GM23338 (cell line): ENCODE results near the gene CBARP. TPM values are rescaled to one million over a fixed set of nuclear protein-coding genes. Genes with fewer than 3 reads are reported as not detected.
A peak's percentile ranks its signal among the peaks of the same experiment; 100 is the strongest.

Source experiments
- ATAC-seq: fragments of 200-7000 bp; cut with Tn5 transposase; 3 replicates; pipeline ENCODE4 v1.9.1; 2020
- DNase-seq: peaks from one replicate; pipeline ENCODE4 v3.0.0-alpha.2; 2015; ENCODE audit warnings: low spot score
- H2AFZ ChIP-seq: fragments of 200-600 bp; sonication (generic); 2 replicates; pipeline ENCODE4 v1.8.0; 2016; ENCODE audit warnings: antibody characterized with exemption, mild to moderate bottlenecking, moderate library complexity
- H3F3A ChIP-seq: fragments of 200-600 bp; sonication (generic); replicated peaks from 2 replicates; pipeline ENCODE4 v1.8.0; 2017; ENCODE audit warnings: antibody characterized with exemption, mixed run types, low read depth
- H3K27ac ChIP-seq: fragments of 200-600 bp; sonication (generic); 2 replicates; pipeline ENCODE4 v1.6.1; 2016; ENCODE audit warnings: low read depth
- H3K27me3 ChIP-seq: fragments of 200-600 bp; sonication (generic); 2 replicates; pipeline ENCODE4 v1.8.0; 2016; ENCODE audit warnings: mild to moderate bottlenecking, mixed run types, moderate library complexity; ENCODE audit not compliant: insufficient read depth
- H3K36me3 ChIP-seq: fragments of 200-600 bp; sonication (generic); 2 replicates; pipeline ENCODE4 v1.8.0; 2016; ENCODE audit warnings: mild to moderate bottlenecking; ENCODE audit not compliant: insufficient read depth
- H3K4me1 ChIP-seq: fragments of 200-600 bp; sonication (generic); 2 replicates; pipeline ENCODE4 v1.8.0; 2016; ENCODE audit warnings: mild to moderate bottlenecking, moderate library complexity; ENCODE audit not compliant: insufficient read depth
- H3K4me2 ChIP-seq: fragments of 200-600 bp; sonication (generic); 2 replicates; pipeline ENCODE4 v1.7.1; 2017; ENCODE audit warnings: mixed run types
- H3K4me3 ChIP-seq: fragments of 200-600 bp; sonication (generic); 2 replicates; pipeline ENCODE4 v1.6.1; 2016; ENCODE audit warnings: mixed run types
- H3K79me2 ChIP-seq: fragments of 200-600 bp; sonication (generic); replicated peaks from 2 replicates; pipeline ENCODE4 v1.8.0; 2017; ENCODE audit warnings: mild to moderate bottlenecking; ENCODE audit not compliant: insufficient read depth
- H3K9me2 ChIP-seq: fragments of 200-600 bp; sonication (generic); 2 replicates; pipeline ENCODE4 v1.8.0; 2017; ENCODE audit not compliant: insufficient read depth
- H4K20me1 ChIP-seq: fragments of 200-600 bp; sonication (generic); replicated peaks from 2 replicates; pipeline ENCODE4 v1.8.0; 2017; ENCODE audit warnings: mild to moderate bottlenecking; ENCODE audit not compliant: insufficient read depth
- H3K27ac Mint-ChIP-seq: 2 replicates; pipeline ENCODE4 v1.8.0; 2020; ENCODE audit warnings: inconsistent platforms, mild to moderate bottlenecking, moderate library complexity, mixed read lengths
- H3K27me3 Mint-ChIP-seq: 3 replicates; pipeline ENCODE4 v1.8.0; 2022; ENCODE audit warnings: low read depth, mild to moderate bottlenecking, moderate library complexity, mixed read lengths, inconsistent platforms; ENCODE audit not compliant: insufficient read depth, poor library complexity
- H3K36me3 Mint-ChIP-seq: 3 replicates; pipeline ENCODE4 v1.8.0; 2021; ENCODE audit warnings: low read depth, mild to moderate bottlenecking, inconsistent platforms, moderate library complexity, mixed read lengths
- H3K4me1 Mint-ChIP-seq: 3 replicates; pipeline ENCODE4 v1.8.0; 2020; ENCODE audit warnings: mild to moderate bottlenecking, inconsistent platforms, mixed read lengths
- H3K4me3 Mint-ChIP-seq: 3 replicates; pipeline ENCODE4 v1.8.0; 2021; ENCODE audit warnings: moderate library complexity, mild to moderate bottlenecking, inconsistent platforms, mixed read lengths
- H3K9me3 Mint-ChIP-seq: 3 replicates; pipeline ENCODE4 v1.8.0; 2020; ENCODE audit warnings: moderate library complexity, mild to moderate bottlenecking, inconsistent platforms, mixed read lengths
- CREB1 ChIP-seq: fragments of 250-450 bp; sonication (Bioruptor Pico); IDR thresholded peaks from 2 replicates; pipeline ENCODE4 v1.5.0; 2020; ENCODE audit warnings: low read depth, mild to moderate bottlenecking, moderate library complexity
- EZH2phosphoT487 ChIP-seq: fragments of 200-600 bp; sonication (generic); IDR thresholded peaks from one replicate; pipeline ENCODE4 v1.8.1; 2018; ENCODE audit warnings: antibody characterized with exemption; ENCODE audit not compliant: unreplicated experiment
- NANOG ChIP-seq: IDR thresholded peaks from 2 replicates; pipeline ENCODE4 v1.6.1; 2016; ENCODE audit warnings: antibody characterized with exemption, borderline replicate concordance
- STAT1 ChIP-seq: IDR thresholded peaks from one replicate; pipeline ENCODE4 v1.6.1; 2016; ENCODE audit warnings: antibody characterized with exemption; ENCODE audit not compliant: unreplicated experiment
- ZNF331 ChIP-seq: fragments of 250-450 bp; sonication (Bioruptor Pico); IDR thresholded peaks from 2 replicates; pipeline ENCODE4 v1.5.0; 2020; ENCODE audit warnings: low read depth, mild to moderate bottlenecking, moderate library complexity
- polyA plus RNA-seq: library from polyadenylated mRNA; unstranded; fragments of >200 nt; fragmentation: Nextera tagmentation; extraction: Ambion mirVana; gene quantifications from 2 replicates; pipeline ENCODE4 v1.2.1, GENCODE V29; 2016
- total RNA-seq: library from RNA; depleted of rRNA; stranded (reverse); fragments of >200 nt; shearing (Covaris generic); gene quantifications from 2 replicates; pipeline ENCODE4 v1.2.3, GENCODE V29; 2014
- TF ChIP-seq, protein P1 (sequence below), 2 experiments: fragments of 200-600 bp in 1 of 2; sonication (generic) in 1 of 2; conservative IDR thresholded peaks; 2 replicates each; pipeline versions ENCODE4 v1.5.1 to v1.6.1; 2016 to 2017; ENCODE audit warnings: antibody characterized with exemption in 2 of 2, low read depth in 2 of 2, mild to moderate bottlenecking in 2 of 2, moderate library complexity in 1 of 2
- TF ChIP-seq, protein P2 (sequence below): fragments of 250-450 bp; sonication (Bioruptor Pico); IDR thresholded peaks from 2 replicates; pipeline ENCODE4 v1.5.0; 2020; ENCODE audit warnings: mild to moderate bottlenecking, moderate library complexity

Gene CBARP
- total and polyA plus RNA-seq, 2 experiments from 2014 or later = 2.0 to 14.1 TPM

GRCh38 chr19:1261538-1261797, 23.7 kb upstream of the CBARP start:
- peak; percentile 88 for DNase-seq
- Histone ChIP-seq H3K79me2 (peaks cover 14% of the 10 kb centered on the region), H3K9me2 (no peaks in the 10 kb centered on the region), H3K4me3 (peak overlapping the region; percentile 95), H3K27ac (peak overlapping the region; percentile 92), H3K4me2 (peak overlapping the region; percentile 100), H3K27me3 (no peaks in the 10 kb centered on the region), H3K4me1 (peaks cover 61% of the 10 kb centered on the region), H3F3A (peaks cover 65% of the 10 kb centered on the region), H2AFZ (no peak overlapping the region), H3K36me3 (0 out of 2 replicates have a peak, but pooled peaks cover 2% of the 10 kb centered on the region), H4K20me1 (peaks cover 20% of the 10 kb centered on the region)
- peaks cover 60% of the 10 kb centered on the region for H3K4me1 Mint-ChIP-seq
- peak; percentile 3 for ATAC-seq
- peaks cover 38% of the 10 kb centered on the region for H3K27me3 Mint-ChIP-seq
- peaks cover 34% of the 10 kb centered on the region for H3K36me3 Mint-ChIP-seq
- peak overlapping the region; percentile 94 for H3K27ac Mint-ChIP-seq
- TF ChIP-seq, protein P1, sequence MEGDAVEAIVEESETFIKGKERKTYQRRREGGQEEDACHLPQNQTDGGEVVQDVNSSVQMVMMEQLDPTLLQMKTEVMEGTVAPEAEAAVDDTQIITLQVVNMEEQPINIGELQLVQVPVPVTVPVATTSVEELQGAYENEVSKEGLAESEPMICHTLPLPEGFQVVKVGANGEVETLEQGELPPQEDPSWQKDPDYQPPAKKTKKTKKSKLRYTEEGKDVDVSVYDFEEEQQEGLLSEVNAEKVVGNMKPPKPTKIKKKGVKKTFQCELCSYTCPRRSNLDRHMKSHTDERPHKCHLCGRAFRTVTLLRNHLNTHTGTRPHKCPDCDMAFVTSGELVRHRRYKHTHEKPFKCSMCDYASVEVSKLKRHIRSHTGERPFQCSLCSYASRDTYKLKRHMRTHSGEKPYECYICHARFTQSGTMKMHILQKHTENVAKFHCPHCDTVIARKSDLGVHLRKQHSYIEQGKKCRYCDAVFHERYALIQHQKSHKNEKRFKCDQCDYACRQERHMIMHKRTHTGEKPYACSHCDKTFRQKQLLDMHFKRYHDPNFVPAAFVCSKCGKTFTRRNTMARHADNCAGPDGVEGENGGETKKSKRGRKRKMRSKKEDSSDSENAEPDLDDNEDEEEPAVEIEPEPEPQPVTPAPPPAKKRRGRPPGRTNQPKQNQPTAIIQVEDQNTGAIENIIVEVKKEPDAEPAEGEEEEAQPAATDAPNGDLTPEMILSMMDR (conservative IDR thresholded peaks at IDR 0.05; ENCODE audit: low read depth in 2 of 2) = peak; percentile 35 to 39
- no peak for TF ChIP-seq NANOG
- H3K4me3 Mint-ChIP-seq = peak overlapping the region; percentile 92
- no peaks in the 10 kb centered on the region; the same call in 1 of the 3 replicates for H3K9me3 Mint-ChIP-seq

DNA sequence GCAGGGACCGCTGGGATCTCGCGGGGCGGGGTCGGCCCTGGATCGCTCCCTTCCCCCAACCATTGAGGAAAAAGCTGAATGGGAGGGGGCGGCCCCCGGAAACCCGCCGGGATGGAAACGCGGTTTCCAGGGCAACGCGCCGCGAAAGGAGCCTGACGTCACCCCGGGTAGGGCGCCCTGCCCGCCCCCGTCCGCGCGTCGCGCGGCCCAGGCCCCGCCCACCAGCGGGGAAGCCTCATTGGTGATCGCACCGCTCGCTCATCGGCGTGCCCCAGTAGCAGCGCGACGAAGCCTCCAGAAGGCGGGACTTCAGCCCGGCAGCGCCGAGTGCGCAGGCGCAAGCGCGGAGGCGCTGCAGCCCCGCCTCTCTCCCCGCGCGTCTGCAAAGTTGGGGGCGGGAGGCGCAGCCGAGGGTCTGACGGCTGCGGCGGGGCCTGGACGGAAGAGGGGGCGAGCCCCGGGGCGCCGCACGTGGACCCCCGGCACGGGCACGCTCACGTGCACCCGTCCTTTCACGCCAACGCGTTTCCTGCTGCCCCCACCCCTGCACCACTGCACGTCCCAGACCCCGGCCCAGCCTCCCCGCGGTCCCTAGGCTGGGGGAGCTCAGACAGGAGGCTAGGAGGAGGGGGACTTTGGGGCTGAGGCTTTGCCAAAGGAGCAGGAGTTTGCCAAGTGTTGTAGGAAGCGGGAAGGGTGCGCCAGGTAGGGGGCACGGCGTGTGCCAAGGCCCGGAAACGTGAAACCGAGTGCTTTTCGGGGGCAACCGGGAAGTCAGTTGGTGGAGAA, 23.1 kb upstream of the CBARP start:
- Histone ChIP-seq H3F3A (peaks cover 69% of the 10 kb centered on the region), H3K36me3 (peaks cover 7% of the 10 kb centered on the region), H2AFZ (0 out of 2 replicates have a peak overlapping the region, but pooled peaks have one; percentile 52), H3K4me1 (peaks cover 61% of the 10 kb centered on the region), H3K27me3 (no peaks in the 10 kb centered on the region), H3K4me2 (peak overlapping the region; percentile 100), H3K79me2 (peaks cover 14% of the 10 kb centered on the region), H3K9me2 (no peaks in the 10 kb centered on the region), H4K20me1 (peaks cover 20% of the 10 kb centered on the region), H3K4me3 (peak overlapping the region; percentile 95), H3K27ac (peak overlapping the region; percentile 94)
- peaks cover 39% of the 10 kb centered on the region for H3K36me3 Mint-ChIP-seq
- H3K27ac Mint-ChIP-seq = peak overlapping the region; percentile 94
- H3K4me1 Mint-ChIP-seq = peaks cover 65% of the 10 kb centered on the region
- peak overlapping the region; percentile 92 for H3K4me3 Mint-ChIP-seq
- no peaks in the 10 kb centered on the region; the same call in 1 of the 3 replicates for H3K9me3 Mint-ChIP-seq
- peaks cover 38% of the 10 kb centered on the region for H3K27me3 Mint-ChIP-seq
- ATAC-seq (peak; percentile 49), DNase-seq (peak; percentile 97)
- TF ChIP-seq, protein P1 (conservative IDR thresholded peaks at IDR 0.05; ENCODE audit: low read depth in 2 of 2) = no peak
- TF ChIP-seq EZH2phosphoT487 (no peak), ZNF331 (no peak), STAT1 (no peak), CREB1 (CRISPR knock-in tag) (peak; percentile 93)
- TF ChIP-seq, protein P2, sequence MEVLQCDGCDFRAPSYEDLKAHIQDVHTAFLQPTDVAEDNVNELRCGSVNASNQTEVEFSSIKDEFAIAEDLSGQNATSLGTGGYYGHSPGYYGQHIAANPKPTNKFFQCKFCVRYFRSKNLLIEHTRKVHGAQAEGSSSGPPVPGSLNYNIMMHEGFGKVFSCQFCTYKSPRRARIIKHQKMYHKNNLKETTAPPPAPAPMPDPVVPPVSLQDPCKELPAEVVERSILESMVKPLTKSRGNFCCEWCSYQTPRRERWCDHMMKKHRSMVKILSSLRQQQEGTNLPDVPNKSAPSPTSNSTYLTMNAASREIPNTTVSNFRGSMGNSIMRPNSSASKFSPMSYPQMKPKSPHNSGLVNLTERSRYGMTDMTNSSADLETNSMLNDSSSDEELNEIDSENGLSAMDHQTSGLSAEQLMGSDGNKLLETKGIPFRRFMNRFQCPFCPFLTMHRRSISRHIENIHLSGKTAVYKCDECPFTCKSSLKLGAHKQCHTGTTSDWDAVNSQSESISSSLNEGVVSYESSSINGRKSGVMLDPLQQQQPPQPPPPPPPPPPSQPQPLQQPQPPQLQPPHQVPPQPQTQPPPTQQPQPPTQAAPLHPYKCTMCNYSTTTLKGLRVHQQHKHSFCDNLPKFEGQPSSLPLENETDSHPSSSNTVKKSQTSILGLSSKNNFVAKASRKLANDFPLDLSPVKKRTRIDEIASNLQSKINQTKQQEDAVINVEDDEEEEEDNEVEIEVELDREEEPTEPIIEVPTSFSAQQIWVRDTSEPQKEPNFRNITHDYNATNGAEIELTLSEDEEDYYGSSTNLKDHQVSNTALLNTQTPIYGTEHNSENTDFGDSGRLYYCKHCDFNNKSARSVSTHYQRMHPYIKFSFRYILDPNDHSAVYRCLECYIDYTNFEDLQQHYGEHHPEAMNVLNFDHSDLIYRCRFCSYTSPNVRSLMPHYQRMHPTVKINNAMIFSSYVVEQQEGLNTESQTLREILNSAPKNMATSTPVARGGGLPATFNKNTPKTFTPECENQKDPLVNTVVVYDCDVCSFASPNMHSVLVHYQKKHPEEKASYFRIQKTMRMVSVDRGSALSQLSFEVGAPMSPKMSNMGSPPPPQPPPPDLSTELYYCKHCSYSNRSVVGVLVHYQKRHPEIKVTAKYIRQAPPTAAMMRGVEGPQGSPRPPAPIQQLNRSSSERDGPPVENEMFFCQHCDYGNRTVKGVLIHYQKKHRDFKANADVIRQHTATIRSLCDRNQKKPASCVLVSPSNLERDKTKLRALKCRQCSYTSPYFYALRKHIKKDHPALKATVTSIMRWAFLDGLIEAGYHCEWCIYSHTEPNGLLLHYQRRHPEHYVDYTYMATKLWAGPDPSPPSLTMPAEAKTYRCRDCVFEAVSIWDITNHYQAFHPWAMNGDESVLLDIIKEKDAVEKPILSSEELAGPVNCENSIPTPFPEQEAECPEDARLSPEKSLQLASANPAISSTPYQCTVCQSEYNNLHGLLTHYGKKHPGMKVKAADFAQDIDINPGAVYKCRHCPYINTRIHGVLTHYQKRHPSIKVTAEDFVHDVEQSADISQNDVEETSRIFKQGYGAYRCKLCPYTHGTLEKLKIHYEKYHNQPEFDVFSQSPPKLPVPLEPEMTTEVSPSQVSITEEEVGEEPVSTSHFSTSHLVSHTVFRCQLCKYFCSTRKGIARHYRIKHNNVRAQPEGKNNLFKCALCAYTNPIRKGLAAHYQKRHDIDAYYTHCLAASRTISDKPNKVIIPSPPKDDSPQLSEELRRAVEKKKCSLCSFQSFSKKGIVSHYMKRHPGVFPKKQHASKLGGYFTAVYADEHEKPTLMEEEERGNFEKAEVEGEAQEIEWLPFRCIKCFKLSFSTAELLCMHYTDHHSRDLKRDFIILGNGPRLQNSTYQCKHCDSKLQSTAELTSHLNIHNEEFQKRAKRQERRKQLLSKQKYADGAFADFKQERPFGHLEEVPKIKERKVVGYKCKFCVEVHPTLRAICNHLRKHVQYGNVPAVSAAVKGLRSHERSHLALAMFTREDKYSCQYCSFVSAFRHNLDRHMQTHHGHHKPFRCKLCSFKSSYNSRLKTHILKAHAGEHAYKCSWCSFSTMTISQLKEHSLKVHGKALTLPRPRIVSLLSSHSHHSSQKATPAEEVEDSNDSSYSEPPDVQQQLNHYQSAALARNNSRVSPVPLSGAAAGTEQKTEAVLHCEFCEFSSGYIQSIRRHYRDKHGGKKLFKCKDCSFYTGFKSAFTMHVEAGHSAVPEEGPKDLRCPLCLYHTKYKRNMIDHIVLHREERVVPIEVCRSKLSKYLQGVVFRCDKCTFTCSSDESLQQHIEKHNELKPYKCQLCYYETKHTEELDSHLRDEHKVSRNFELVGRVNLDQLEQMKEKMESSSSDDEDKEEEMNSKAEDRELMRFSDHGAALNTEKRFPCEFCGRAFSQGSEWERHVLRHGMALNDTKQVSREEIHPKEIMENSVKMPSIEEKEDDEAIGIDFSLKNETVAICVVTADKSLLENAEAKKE (CRISPR knock-in tag) = no peak
